Keratinocyte (primary cell): ENCODE measurements around the gene NTNG1. TPM values are rescaled to one million over a fixed set of nuclear protein-coding genes. Genes with fewer than 3 reads are reported as not detected.

Source experiments
- DNase-seq: peaks from one replicate; pipeline ENCODE4 v3.0.0-alpha.2; 2011; ENCODE audit warnings: low read depth, missing footprints, low spot score
- FAIRE-seq: peaks from 2 replicates; lab custom pipeline; 2011; peaks lifted over from hg19 to GRCh38; lab: Jason Lieb, UNC
- H2AFZ ChIP-seq: 2 replicates; pipeline ENCODE4 v1.6.0; 2012; ENCODE audit warnings: low read length, control low read depth, inconsistent platforms; ENCODE audit not compliant: control insufficient read depth
- H3K27ac ChIP-seq: 2 replicates; pipeline ENCODE4 v1.5.1; 2011; ENCODE audit warnings: low read length; ENCODE audit not compliant: control insufficient read depth, insufficient read depth
- H3K27me3 ChIP-seq: 3 replicates; pipeline ENCODE4 v1.6.0; 2011; ENCODE audit warnings: low read length; ENCODE audit not compliant: control insufficient read depth, insufficient read depth; ENCODE audit errors: extremely low read depth
- H3K36me3 ChIP-seq, 2 experiments: 2 replicates in 1 of 2; 3 replicates in 1 of 2; pipeline ENCODE4 v1.5.1; 2011; ENCODE audit warnings: low read length in 2 of 2, mild to moderate bottlenecking in 1 of 2; ENCODE audit not compliant: control insufficient read depth in 2 of 2, insufficient read depth in 2 of 2; ENCODE audit errors: extremely low read depth in 1 of 2
- H3K4me1 ChIP-seq: 3 replicates; pipeline ENCODE4 v1.5.1; 2011; ENCODE audit warnings: low read length; ENCODE audit not compliant: control insufficient read depth, insufficient read depth; ENCODE audit errors: extremely low read depth
- H3K4me2 ChIP-seq: 3 replicates; pipeline ENCODE4 v1.6.0; 2011; ENCODE audit warnings: low read depth, low read length; ENCODE audit not compliant: control insufficient read depth, insufficient read depth; ENCODE audit errors: extremely low read depth
- H3K4me3 ChIP-seq, 3 experiments: fragments of 200-600 bp in 1 of 3; sonication (generic) in 1 of 3; 2 replicates in 2 of 3; 3 replicates in 1 of 3; pipeline ENCODE4 v1.5.1; 2011 to 2016; ENCODE audit warnings: low read length in 3 of 3, mild to moderate bottlenecking in 3 of 3, control low read depth in 2 of 3, inconsistent platforms in 1 of 3, low read depth in 1 of 3, mixed read lengths in 1 of 3, mixed run types in 1 of 3, moderate library complexity in 1 of 3; ENCODE audit not compliant: control insufficient read depth in 2 of 3, insufficient read depth in 2 of 3; ENCODE audit errors: extremely low read depth in 1 of 3
- H3K79me2 ChIP-seq: 2 replicates; pipeline ENCODE4 v1.6.0; 2012; ENCODE audit warnings: low read length; ENCODE audit not compliant: control insufficient read depth, insufficient read depth
- H3K9ac ChIP-seq: 3 replicates; pipeline ENCODE4 v1.6.0; 2011; ENCODE audit warnings: low read length; ENCODE audit not compliant: control insufficient read depth, insufficient read depth; ENCODE audit errors: extremely low read depth
- H3K9me1 ChIP-seq: 3 replicates; pipeline ENCODE4 v1.6.0; 2011; ENCODE audit warnings: low read length; ENCODE audit not compliant: control insufficient read depth, insufficient read depth; ENCODE audit errors: extremely low read depth
- H3K9me3 ChIP-seq: 2 replicates; pipeline ENCODE4 v1.5.1; 2012; ENCODE audit warnings: low read depth, low read length; ENCODE audit not compliant: control insufficient read depth
- H4K20me1 ChIP-seq: 3 replicates; pipeline ENCODE4 v1.6.0; 2011; ENCODE audit warnings: low read length; ENCODE audit not compliant: control insufficient read depth, insufficient read depth; ENCODE audit errors: extremely low read depth
- EZH2 ChIP-seq: IDR thresholded peaks from one replicate; pipeline ENCODE4 v1.6.1; 2012; ENCODE audit warnings: inconsistent platforms, mild to moderate bottlenecking, low read length, moderate library complexity
- dilution Hi-C: fragments of 300-500 bp; cut with MboI; formaldehyde crosslinking; loops from one replicate; pipeline ENCODE4 v1.7.0; 2020; ENCODE audit warnings: low sequenced_read_pairs; ENCODE audit not compliant: extremely low pct_ligation_motif_present
- polyA plus RNA-seq, 5 experiments: library from polyadenylated mRNA; depleted of rRNA in 3 of 5; stranded (reverse) in 3 of 5; stranded (forward) in 1 of 5; unstranded in 1 of 5; fragments of >200 nt; gene quantifications; 1 replicate in 1 of 5; 2 replicates in 3 of 5; 3 replicates in 1 of 5; pipeline versions ENCODE4 v1.2.1 to v1.2.3, GENCODE V29; 2011 to 2012; ENCODE audit warnings: missing spikeins in 2 of 5, low read depth in 1 of 5, low replicate concordance in 1 of 5
- TF ChIP-seq, protein P1 (sequence below), 3 experiments: IDR thresholded peaks in 1 of 3; conservative IDR thresholded peaks in 1 of 3; optimal IDR thresholded peaks in 1 of 3; 2 replicates in 2 of 3; 3 replicates in 1 of 3; pipeline versions ENCODE3 to v1.5.1; 2011; ENCODE audit warnings: low read length in 3 of 3, mild to moderate bottlenecking in 3 of 3, moderate library complexity in 2 of 3, control low read depth in 1 of 3, inconsistent platforms in 1 of 3; ENCODE audit not compliant: insufficient read depth in 2 of 3; ENCODE audit errors: extremely low read depth in 1 of 3

Gene NTNG1
- polyA plus RNA-seq, 1 donor (not counting 4 experiments of a cell fraction or from before 2014, with no cell fraction given), result 8.1 TPM

DNA sequence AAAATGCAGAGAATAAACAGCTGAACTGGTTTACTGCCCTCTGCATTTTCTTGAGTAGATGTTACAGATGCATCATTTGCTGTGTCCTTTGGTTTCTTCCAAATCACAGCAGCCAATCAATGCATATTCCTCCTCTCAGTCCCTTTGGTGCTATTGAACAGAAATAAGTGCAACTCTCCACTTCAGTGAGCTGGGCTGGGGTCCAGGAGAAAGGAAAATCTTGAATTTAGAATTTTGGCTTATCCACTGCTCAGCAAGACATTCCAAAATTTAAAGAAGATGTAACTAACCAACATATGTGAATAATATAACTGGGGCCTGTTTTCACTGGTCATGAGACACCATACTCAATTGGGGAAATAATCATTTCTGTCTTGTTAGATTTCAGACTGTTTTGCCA, 45.2 kb upstream of the NTNG1 start:
- H3K4me2 ChIP-seq, result no peak overlapping the region
- H3K9me1 ChIP-seq, result no peaks in the 10 kb centered on the region
- TF ChIP-seq EZH2, result no peak
- TF ChIP-seq, protein P1, sequence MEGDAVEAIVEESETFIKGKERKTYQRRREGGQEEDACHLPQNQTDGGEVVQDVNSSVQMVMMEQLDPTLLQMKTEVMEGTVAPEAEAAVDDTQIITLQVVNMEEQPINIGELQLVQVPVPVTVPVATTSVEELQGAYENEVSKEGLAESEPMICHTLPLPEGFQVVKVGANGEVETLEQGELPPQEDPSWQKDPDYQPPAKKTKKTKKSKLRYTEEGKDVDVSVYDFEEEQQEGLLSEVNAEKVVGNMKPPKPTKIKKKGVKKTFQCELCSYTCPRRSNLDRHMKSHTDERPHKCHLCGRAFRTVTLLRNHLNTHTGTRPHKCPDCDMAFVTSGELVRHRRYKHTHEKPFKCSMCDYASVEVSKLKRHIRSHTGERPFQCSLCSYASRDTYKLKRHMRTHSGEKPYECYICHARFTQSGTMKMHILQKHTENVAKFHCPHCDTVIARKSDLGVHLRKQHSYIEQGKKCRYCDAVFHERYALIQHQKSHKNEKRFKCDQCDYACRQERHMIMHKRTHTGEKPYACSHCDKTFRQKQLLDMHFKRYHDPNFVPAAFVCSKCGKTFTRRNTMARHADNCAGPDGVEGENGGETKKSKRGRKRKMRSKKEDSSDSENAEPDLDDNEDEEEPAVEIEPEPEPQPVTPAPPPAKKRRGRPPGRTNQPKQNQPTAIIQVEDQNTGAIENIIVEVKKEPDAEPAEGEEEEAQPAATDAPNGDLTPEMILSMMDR (optimal IDR thresholded peaks at IDR 0.05 in 1 of 3, IDR thresholded peaks at IDR 0.05 in 1 of 3, conservative IDR thresholded peaks at IDR 0.05 in 1 of 3; ENCODE audit: extremely low read depth in 1 of 3, insufficient read depth in 2 of 3, low read length in 3 of 3), result no peak
- no peaks in the 10 kb centered on the region for H3K36me3 ChIP-seq
- no peak overlapping the region for H2AFZ ChIP-seq
- dilution Hi-C loops, result no loop called here
- no peak overlapping the region for H3K4me3 ChIP-seq
- H3K27ac ChIP-seq, result no peak overlapping the region
- H3K9me3 ChIP-seq, result no peaks in the 10 kb centered on the region
- no peaks in the 10 kb centered on the region for H3K4me1 ChIP-seq
- no peak for FAIRE-seq
- no peaks in the 10 kb centered on the region for H3K79me2 ChIP-seq
- H3K27me3 ChIP-seq, result no peaks in the 10 kb centered on the region
- no peak for DNase-seq
- H3K9ac ChIP-seq, result no peak overlapping the region
- H4K20me1 ChIP-seq, result no peaks in the 10 kb centered on the region

- H3K4me2 ChIP-seq, result no peak overlapping the region
- dilution Hi-C loops, result no loop called here
- no peaks in the 10 kb centered on the region for H4K20me1 ChIP-seq
- H2AFZ ChIP-seq, result no peak overlapping the region
- no peak overlapping the region for H3K27ac ChIP-seq
- no peaks in the 10 kb centered on the region for H3K27me3 ChIP-seq
- H3K9me1 ChIP-seq, result no peaks in the 10 kb centered on the region
- H3K4me1 ChIP-seq, result no peaks in the 10 kb centered on the region
- H3K4me3 ChIP-seq, result no peak overlapping the region
- no peaks in the 10 kb centered on the region for H3K9me3 ChIP-seq
- TF ChIP-seq, protein P1 (optimal IDR thresholded peaks at IDR 0.05 in 1 of 3, IDR thresholded peaks at IDR 0.05 in 1 of 3, conservative IDR thresholded peaks at IDR 0.05 in 1 of 3; ENCODE audit: extremely low read depth in 1 of 3, insufficient read depth in 2 of 3, low read length in 3 of 3), result no peak
- no peak for TF ChIP-seq EZH2
- H3K79me2 ChIP-seq, result no peaks in the 10 kb centered on the region
- no peaks in the 10 kb centered on the region for H3K36me3 ChIP-seq
- FAIRE-seq, result no peak
- no peak for DNase-seq
- no peak overlapping the region for H3K9ac ChIP-seq
Observed at GRCh38 chr1:107096690-107097089, 44.1 kb upstream of the NTNG1 start.
